Mesendoderm (in vitro differentiated cells): Measurements from ENCODE around the gene GNAL.

ENCODE experiments used
- DNase-seq: peaks from one replicate; pipeline ENCODE4 v3.0.0; 2013
- H2AK5ac ChIP-seq: 2 replicates; pipeline ENCODE4 v1.6.1; 2013; ENCODE audit warnings: low read length, inconsistent platforms
- H2BK120ac ChIP-seq: 2 replicates; pipeline ENCODE4 v1.6.1; 2013; ENCODE audit warnings: low read depth, mild to moderate bottlenecking, low read length, moderate library complexity, mixed read lengths
- H2BK15ac ChIP-seq: replicated peaks from 2 replicates; pipeline ENCODE4 v1.6.1; 2013; ENCODE audit warnings: low read depth, mild to moderate bottlenecking, moderate library complexity
- H2BK5ac ChIP-seq: 2 replicates; pipeline ENCODE4 v1.6.1; 2013; ENCODE audit warnings: low read length, inconsistent platforms
- H3K18ac ChIP-seq: 2 replicates; pipeline ENCODE4 v1.6.1; 2013; ENCODE audit warnings: mild to moderate bottlenecking, low read length, mixed read lengths
- H3K23ac ChIP-seq: one replicate; pipeline ENCODE4 v1.6.1; 2013; ENCODE audit warnings: low read length
- H3K27ac ChIP-seq: 2 replicates; pipeline ENCODE4 v1.5.1; 2013; ENCODE audit warnings: low read depth, mild to moderate bottlenecking, inconsistent platforms, low read length, moderate library complexity
- H3K27me3 ChIP-seq: 2 replicates; pipeline ENCODE4 v1.6.1; 2013; ENCODE audit warnings: low read length, control low read depth, mild to moderate bottlenecking, inconsistent platforms; ENCODE audit not compliant: insufficient read depth, poor library complexity
- H3K36me3 ChIP-seq: 2 replicates; pipeline ENCODE4 v1.6.1; 2013; ENCODE audit warnings: low read length, inconsistent platforms; ENCODE audit not compliant: control insufficient read depth, insufficient read depth
- H3K4ac ChIP-seq: one replicate; pipeline ENCODE4 v1.6.1; 2013; ENCODE audit warnings: low read depth, mild to moderate bottlenecking, low read length, moderate library complexity
- H3K4me1 ChIP-seq: 2 replicates; pipeline ENCODE4 v1.6.1; 2013; ENCODE audit warnings: low read depth, low read length, inconsistent platforms; ENCODE audit not compliant: control insufficient read depth
- H3K4me2 ChIP-seq: 2 replicates; pipeline ENCODE4 v1.6.1; 2013; ENCODE audit warnings: low read length
- H3K4me3 ChIP-seq: 2 replicates; pipeline ENCODE4 v1.5.1; 2013; ENCODE audit warnings: mild to moderate bottlenecking, low read length
- H3K56ac ChIP-seq: one replicate; pipeline ENCODE4 v1.6.1; 2013; ENCODE audit warnings: low read length
- H3K79me1 ChIP-seq: 2 replicates; pipeline ENCODE4 v1.6.1; 2013; ENCODE audit warnings: low read length, inconsistent platforms
- H3K79me2 ChIP-seq: 2 replicates; pipeline ENCODE4 v1.6.1; 2013; ENCODE audit warnings: mild to moderate bottlenecking, low read length; ENCODE audit not compliant: control insufficient read depth, insufficient read depth
- H3K9ac ChIP-seq: 2 replicates; pipeline ENCODE4 v1.6.1; 2013; ENCODE audit warnings: low read length, inconsistent platforms
- H4K5ac ChIP-seq: one replicate; pipeline ENCODE4 v1.6.1; 2013; ENCODE audit warnings: low read length
- H4K8ac ChIP-seq: one replicate; pipeline ENCODE4 v1.6.1; 2013; ENCODE audit warnings: low read depth, mild to moderate bottlenecking, control low read depth, low read length, moderate library complexity
- WGBS: extraction: QIAGEN DNeasy Blood & Tissue Kit; methylation state at CpG from one replicate; pipeline ENCODE4 v1.1.7; 2013; ENCODE audit warnings: low lambda C conversion rate, missing lambda C conversion rate; ENCODE audit not compliant: insufficient coverage; ENCODE audit errors: extremely low coverage; 5-methylcytosine and 5-hydroxymethylcytosine counted together

GNAL gene

DNA sequence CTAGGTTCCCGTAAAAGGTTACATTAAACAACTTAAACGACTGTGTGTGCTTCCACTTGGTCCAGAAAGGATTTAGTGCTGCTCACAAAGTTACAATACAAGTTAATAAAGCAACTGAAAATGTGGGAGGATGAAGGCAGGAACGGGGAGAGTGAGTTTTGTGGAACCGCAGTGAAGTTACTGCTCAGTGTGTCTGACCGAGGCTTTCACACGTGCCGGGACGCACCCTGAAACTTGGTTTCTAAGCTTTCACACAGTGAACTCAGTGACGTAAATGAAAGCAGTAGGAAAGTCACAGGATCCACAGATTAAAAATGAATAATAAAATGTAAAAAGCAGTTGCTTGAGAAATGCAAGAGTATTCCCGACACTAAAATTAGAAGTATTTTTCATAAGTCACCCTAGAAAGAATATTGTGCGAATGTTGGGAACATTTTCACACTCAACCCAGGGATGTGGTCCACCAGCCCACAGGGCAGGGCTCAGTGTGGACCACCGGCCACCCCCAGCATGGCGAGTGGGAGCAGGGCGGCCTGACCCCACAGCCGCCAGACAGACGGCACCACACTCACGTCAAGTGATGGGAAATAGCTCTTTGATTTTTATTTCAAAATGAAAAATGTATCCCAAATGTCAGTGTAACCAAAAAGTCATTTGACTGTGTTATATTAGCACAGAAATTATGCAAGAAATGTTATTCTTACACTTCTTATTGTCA, 129.6 kb downstream of the GNAL start:
- no CpG with 5 or more reads among the region's 17 CpGs for whole genome bisulfite sequencing
- no peak for DNase-seq
- H3K4me2 ChIP-seq, result no peak overlapping the region

DNA sequence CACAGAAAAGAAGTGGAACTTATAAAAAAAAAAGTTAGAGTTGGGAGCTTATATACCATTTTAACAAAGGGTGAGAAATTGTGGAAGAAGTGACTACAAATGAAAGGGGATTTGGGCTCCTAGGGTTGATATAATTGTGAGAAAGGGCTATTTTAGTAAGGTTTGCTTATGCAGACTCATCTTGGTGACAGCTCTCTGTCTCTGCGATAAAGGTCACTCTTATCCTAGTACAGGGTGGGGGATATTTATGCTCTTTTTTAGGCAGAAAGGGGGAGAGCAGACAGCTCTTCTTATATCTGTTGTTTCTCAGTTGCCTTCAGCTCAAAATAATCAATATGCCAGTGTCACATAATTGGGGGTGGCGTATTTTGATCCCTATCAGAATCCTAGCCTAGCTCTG, 130.9 kb downstream of the GNAL start:
- no peak overlapping the region for H3K56ac ChIP-seq
- H3K4me1 ChIP-seq, result peaks cover 8% of the 10 kb centered on the region
- no peak overlapping the region for H3K4me2 ChIP-seq
- H3K18ac ChIP-seq, result peak overlapping the region; percentile 77
- H3K23ac ChIP-seq, result no peak overlapping the region
- no peaks in the 10 kb centered on the region for H3K79me2 ChIP-seq
- no peaks in the 10 kb centered on the region for H3K27me3 ChIP-seq
- DNase-seq, result no peak
- H3K4ac ChIP-seq, result no peak overlapping the region
- H4K5ac ChIP-seq, result no peak overlapping the region
- H3K4me3 ChIP-seq, result no peak overlapping the region
- no peaks in the 10 kb centered on the region for H3K79me1 ChIP-seq
- no peak overlapping the region for H2BK5ac ChIP-seq
- WGBS, result no CpG with 5 or more reads among the region's 2 CpGs
- no peak overlapping the region for H2AK5ac ChIP-seq
- H3K9ac ChIP-seq, result no peak overlapping the region
- no peaks in the 10 kb centered on the region for H3K36me3 ChIP-seq
- peak overlapping the region; percentile 69 for H4K8ac ChIP-seq
- H3K27ac ChIP-seq, result no peak overlapping the region
- H2BK15ac ChIP-seq, result no peak overlapping the region
- no peak overlapping the region for H2BK120ac ChIP-seq

More for the DNA sequence above, 129.6 kb downstream of the GNAL start:
- Histone ChIP-seq H2BK120ac (no peak overlapping the region), H2BK15ac (no peak overlapping the region), H3K36me3 (no peaks in the 10 kb centered on the region), H4K8ac (no peak overlapping the region), H3K27ac (no peak overlapping the region), H3K56ac (peak overlapping the region; percentile 75), H3K27me3 (no peaks in the 10 kb centered on the region), H3K4ac (peak overlapping the region; percentile 10), H3K18ac (no peak overlapping the region), H3K79me2 (no peaks in the 10 kb centered on the region), H3K4me1 (peaks cover 8% of the 10 kb centered on the region), H4K5ac (no peak overlapping the region), H3K79me1 (no peaks in the 10 kb centered on the region), H3K9ac (no peak overlapping the region), H3K4me3 (no peak overlapping the region), H2AK5ac (peak overlapping the region; percentile 28), H2BK5ac (no peak overlapping the region), H3K23ac (no peak overlapping the region)

DNA sequence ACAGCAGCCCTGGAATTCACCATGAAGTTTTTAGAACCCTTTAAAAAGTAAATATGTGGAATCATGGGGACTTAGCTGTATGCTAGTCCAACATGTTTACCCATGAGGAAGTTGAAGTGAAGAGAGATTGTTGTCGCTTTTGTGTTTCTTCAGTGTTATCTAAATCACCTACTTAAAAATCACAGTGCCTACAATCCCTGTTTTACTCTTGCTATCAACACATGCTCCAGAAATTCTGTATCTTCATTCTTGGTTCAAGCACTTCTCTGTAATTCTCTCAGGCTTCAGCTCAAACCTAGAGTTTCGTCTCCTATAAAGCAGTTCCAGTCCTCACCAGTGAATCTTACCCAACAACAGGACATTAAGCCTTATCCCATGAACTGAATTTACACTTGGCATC, 131.6 kb downstream of the GNAL start:
- H4K5ac ChIP-seq, result no peak overlapping the region
- no peaks in the 10 kb centered on the region for H3K36me3 ChIP-seq
- H2BK120ac ChIP-seq, result no peak overlapping the region
- H3K23ac ChIP-seq, result no peak overlapping the region
- H2BK15ac ChIP-seq, result no peak overlapping the region
- no peak overlapping the region for H2AK5ac ChIP-seq
- H3K9ac ChIP-seq, result peak overlapping the region; percentile 26
- WGBS, result no CpG with 5 or more reads among the region's 2 CpGs
- H2BK5ac ChIP-seq, result peak overlapping the region; percentile 89
- peak overlapping the region; percentile 74 for H3K27ac ChIP-seq
- peak overlapping the region; percentile 67 for H3K56ac ChIP-seq
- no peaks in the 10 kb centered on the region for H3K79me2 ChIP-seq
- H3K27me3 ChIP-seq, result no peaks in the 10 kb centered on the region
- peaks cover 8% of the 10 kb centered on the region for H3K4me1 ChIP-seq
- no peak overlapping the region for H4K8ac ChIP-seq
- no peak overlapping the region for H3K4me2 ChIP-seq
- H3K4me3 ChIP-seq, result no peak overlapping the region
- peak overlapping the region; percentile 92 for H3K18ac ChIP-seq
- no peaks in the 10 kb centered on the region for H3K79me1 ChIP-seq
- no peak overlapping the region for H3K4ac ChIP-seq
- DNase-seq, result peak; percentile 56

DNA sequence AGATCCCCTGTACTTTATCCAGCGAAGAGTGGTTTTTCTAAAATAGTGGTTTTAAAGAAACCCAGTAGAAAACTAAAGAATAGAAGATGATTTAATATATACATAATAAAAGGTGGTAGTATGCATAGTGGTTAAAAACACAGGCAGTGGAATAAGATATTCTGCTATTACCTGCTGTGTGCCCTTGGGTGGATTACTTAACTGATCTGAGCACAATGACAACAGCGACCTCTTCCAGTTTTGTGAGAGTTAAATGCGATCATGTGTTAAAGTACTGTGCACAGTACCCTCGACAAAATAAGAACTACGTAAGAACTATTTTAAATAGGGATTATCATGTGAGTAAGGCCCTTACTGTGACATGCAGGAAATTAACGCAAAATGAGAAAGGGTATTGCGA, 132.1 kb downstream of the GNAL start:
- Histone ChIP-seq H3K18ac (peak overlapping the region; percentile 92), H3K23ac (no peak overlapping the region), H3K36me3 (no peaks in the 10 kb centered on the region), H3K4me1 (peaks cover 8% of the 10 kb centered on the region), H3K79me2 (no peaks in the 10 kb centered on the region), H4K8ac (no peak overlapping the region), H3K9ac (no peak overlapping the region), H4K5ac (peak overlapping the region; percentile 47), H2BK5ac (peak overlapping the region; percentile 29), H2AK5ac (no peak overlapping the region), H3K27ac (peak overlapping the region; percentile 79), H3K4me2 (no peak overlapping the region), H3K79me1 (no peaks in the 10 kb centered on the region), H3K4me3 (no peak overlapping the region), H3K27me3 (no peaks in the 10 kb centered on the region), H3K4ac (no peak overlapping the region), H2BK120ac (no peak overlapping the region), H3K56ac (peak overlapping the region; percentile 86), H2BK15ac (no peak overlapping the region)
- no peak for DNase-seq
- WGBS, result no CpG with 5 or more reads among the region's 7 CpGs

DNA sequence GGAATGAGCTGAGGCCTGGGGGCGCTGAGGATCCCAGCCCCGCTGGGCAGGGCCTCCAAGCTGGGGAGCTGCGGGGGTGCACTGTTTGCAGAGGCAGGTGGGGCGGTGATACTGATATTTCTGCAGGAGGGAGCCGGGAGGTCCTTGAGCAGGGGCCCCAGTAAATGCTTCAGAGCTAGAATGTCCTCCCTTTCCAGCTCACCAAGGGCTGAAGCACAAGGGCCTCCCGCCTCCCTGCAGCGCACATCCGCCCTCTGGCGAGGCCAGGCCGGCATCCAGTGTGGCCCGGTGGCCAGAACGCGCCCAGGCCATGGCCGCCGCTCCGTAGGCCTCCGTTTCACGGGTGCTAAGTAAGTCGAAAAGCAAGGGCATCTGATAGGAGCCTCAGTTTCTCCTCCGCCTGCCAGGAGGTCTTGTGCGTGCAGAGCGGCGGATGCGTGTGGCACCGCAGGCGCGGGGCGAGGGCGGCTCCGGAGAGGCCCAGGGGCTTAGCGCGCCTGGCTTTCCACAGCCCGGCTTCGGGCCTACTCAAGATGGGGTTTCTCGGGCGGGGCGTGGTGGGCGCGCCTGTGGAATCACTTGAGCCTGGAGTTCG, 132.7 kb downstream of the GNAL start:
- H2BK120ac ChIP-seq, result peak overlapping the region; percentile 21
- peak overlapping the region; percentile 99 for H3K4ac ChIP-seq
- H3K56ac ChIP-seq, result peak overlapping the region; percentile 86
- peak overlapping the region; percentile 88 for H2AK5ac ChIP-seq
- H2BK15ac ChIP-seq, result no peak overlapping the region
- H3K4me3 ChIP-seq, result no peak overlapping the region
- no peaks in the 10 kb centered on the region for H3K36me3 ChIP-seq
- peak overlapping the region; percentile 73 for H3K18ac ChIP-seq
- peak overlapping the region; percentile 99 for H2BK5ac ChIP-seq
- H4K8ac ChIP-seq, result no peak overlapping the region
- H3K79me1 ChIP-seq, result no peaks in the 10 kb centered on the region
- no peaks in the 10 kb centered on the region for H3K79me2 ChIP-seq
- WGBS, result no CpG with 5 or more reads among the region's 40 CpGs
- H3K4me1 ChIP-seq, result peaks cover 11% of the 10 kb centered on the region
- no peak for DNase-seq
- H3K27ac ChIP-seq, result peak overlapping the region; percentile 79
- peak overlapping the region; percentile 43 for H3K9ac ChIP-seq
- no peaks in the 10 kb centered on the region for H3K27me3 ChIP-seq
- H4K5ac ChIP-seq, result no peak overlapping the region
- no peak overlapping the region for H3K4me2 ChIP-seq
- no peak overlapping the region for H3K23ac ChIP-seq
